ENCODE data around the gene SYP. TPM values are rescaled to one million over a fixed set of nuclear protein-coding genes. Genes with fewer than 3 reads are reported as not detected.

SYP gene
- total RNA-seq, 3 donors from 2014 or later = 1.0 to 2.7 (median 1.3) TPM

- Histone ChIP-seq H3K4me3 (no peak overlapping the region), H3K9me3 (no peaks in the 10 kb centered on the region), H3K36me3 (no peaks in the 10 kb centered on the region), H3K4me1 (no peaks in the 10 kb centered on the region), H3K27ac (no peak overlapping the region), H3K27me3 (peaks cover 0 to 59% of the 10 kb centered on the region in 2 donors)
- TF ChIP-seq CTCF (IDR thresholded peaks at IDR 0.05) = no peak
- TF ChIP-seq POLR2AphosphoS5 (IDR thresholded peaks at IDR 0.05) = no peak
- TF ChIP-seq POLR2A (IDR thresholded peaks at IDR 0.05) = no peak
- DNase-seq (ENCODE audit: low spot score in 2 of 2) = no peak
- intact Hi-C loops (cut with DNase I; ENCODE audit: low total_unique reads) = no loop called here
Measured at GRCh38 chrX:49202022-49202421, 2.0 kb upstream of the SYP start.

- H3K27ac ChIP-seq = no peak overlapping the region
- no peaks in the 10 kb centered on the region for H3K36me3 ChIP-seq
- no peak for DNase-seq (ENCODE audit: low spot score in 2 of 2)
- H3K27me3 ChIP-seq = peaks cover 0 to 41% of the 10 kb centered on the region in 2 donors
- no peak overlapping the region for H3K4me3 ChIP-seq
- no peaks in the 10 kb centered on the region for H3K9me3 ChIP-seq
- TF ChIP-seq CTCF (IDR thresholded peaks at IDR 0.05) (no peak), POLR2A (IDR thresholded peaks at IDR 0.05) (no peak), POLR2AphosphoS5 (IDR thresholded peaks at IDR 0.05) (no peak)
- H3K4me1 ChIP-seq = no peaks in the 10 kb centered on the region
- intact Hi-C loops (cut with DNase I; ENCODE audit: low total_unique reads) = no loop called here
Measured at GRCh38 chrX:49199315-49199595, 738 bp downstream of the SYP start.

- TF ChIP-seq CTCF (IDR thresholded peaks at IDR 0.05) (no peak), POLR2A (IDR thresholded peaks at IDR 0.05) (no peak), POLR2AphosphoS5 (IDR thresholded peaks at IDR 0.05) (no peak)
- Histone ChIP-seq H3K4me3 (no peak overlapping the region), H3K36me3 (no peaks in the 10 kb centered on the region), H3K9me3 (no peaks in the 10 kb centered on the region), H3K27me3 (peaks cover 0 to 36% of the 10 kb centered on the region in 2 donors), H3K27ac (no peak overlapping the region), H3K4me1 (no peaks in the 10 kb centered on the region)
- no peak for DNase-seq (ENCODE audit: low spot score in 2 of 2)
- intact Hi-C loops (cut with DNase I; ENCODE audit: low total_unique reads) = no loop called here
Measured at GRCh38 chrX:49198540-49199314, 1.3 kb downstream of the SYP start.

- TF ChIP-seq POLR2A (IDR thresholded peaks at IDR 0.05) (no peak), POLR2AphosphoS5 (IDR thresholded peaks at IDR 0.05) (no peak), CTCF (IDR thresholded peaks at IDR 0.05) (no peak)
- H3K4me3 ChIP-seq = no peak overlapping the region
- no peaks in the 10 kb centered on the region for H3K4me1 ChIP-seq
- peaks cover 0 to 31% of the 10 kb centered on the region in 2 donors for H3K27me3 ChIP-seq
- H3K27ac ChIP-seq = no peak overlapping the region
- no peaks in the 10 kb centered on the region for H3K36me3 ChIP-seq
- DNase-seq (ENCODE audit: low spot score in 2 of 2) = no peak
- no peaks in the 10 kb centered on the region for H3K9me3 ChIP-seq
- intact Hi-C loops (cut with DNase I; ENCODE audit: low total_unique reads) = no loop called here
Measured at GRCh38 chrX:49197543-49198087, 2.4 kb downstream of the SYP start.

- Histone ChIP-seq H3K27ac (no peak overlapping the region), H3K27me3 (peaks cover 0 to 18% of the 10 kb centered on the region in 2 donors), H3K36me3 (no peaks in the 10 kb centered on the region), H3K4me1 (no peaks in the 10 kb centered on the region), H3K4me3 (no peak overlapping the region), H3K9me3 (no peaks in the 10 kb centered on the region)
- intact Hi-C loops (cut with DNase I; ENCODE audit: low total_unique reads) = no loop called here
- no peak for DNase-seq (ENCODE audit: low spot score in 2 of 2)
- TF ChIP-seq CTCF (IDR thresholded peaks at IDR 0.05) (no peak), POLR2A (IDR thresholded peaks at IDR 0.05) (no peak), POLR2AphosphoS5 (IDR thresholded peaks at IDR 0.05) (no peak)
Measured at GRCh38 chrX:49193542-49193964, 6.4 kb downstream of the SYP start.

Data from breast epithelium (tissue), 4 donors.